ENCODE measurements around the gene GSDMA.
"Not testable (repeated sequence)": the region's sequence is repeated elsewhere in the genome, so short reads cannot be mapped to it uniquely, and the experiment has no call there.

GSDMA gene

DNA sequence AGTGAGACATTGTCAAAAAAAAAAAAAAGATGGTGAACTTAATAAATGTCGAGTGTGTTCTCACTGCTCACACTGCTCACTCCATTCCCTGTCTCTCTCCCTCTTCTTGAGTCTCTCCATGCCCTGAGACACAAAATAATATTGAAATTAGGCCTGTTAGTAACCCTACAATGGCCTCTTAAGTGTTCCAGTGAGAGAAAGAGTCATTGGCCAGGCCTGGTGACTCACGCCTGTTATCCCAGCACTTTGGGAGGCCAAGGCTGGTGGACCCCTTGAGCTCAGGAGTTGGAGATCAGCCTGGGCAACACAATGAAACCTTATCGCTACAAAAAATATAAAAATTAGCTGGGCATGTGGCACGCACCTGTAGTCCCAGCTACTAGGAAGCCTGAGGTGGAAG lies 36.3 kb downstream of the GSDMA start:
- no peak for DNase-seq

DNA sequence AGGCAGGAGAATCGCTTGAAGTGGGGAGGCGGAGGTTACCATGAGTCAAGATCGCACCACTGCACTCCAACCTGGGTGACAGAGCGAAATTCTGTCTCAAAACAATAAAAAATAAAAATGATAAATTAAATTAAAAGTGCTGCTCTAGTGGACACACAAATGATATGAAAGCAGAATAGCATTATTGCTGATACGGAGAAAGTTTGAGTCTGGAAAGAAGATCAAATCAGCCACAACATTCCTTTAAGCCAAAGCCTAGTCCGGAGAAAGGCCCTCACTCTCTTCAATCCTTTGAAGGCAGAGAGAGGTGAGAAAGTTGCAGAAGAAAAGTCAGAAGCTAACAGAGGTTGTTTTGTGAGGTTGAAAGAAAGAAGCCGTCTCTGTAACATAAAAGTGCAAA lies 37.4 kb downstream of the GSDMA start:
- DNase-seq = no peak

DNA sequence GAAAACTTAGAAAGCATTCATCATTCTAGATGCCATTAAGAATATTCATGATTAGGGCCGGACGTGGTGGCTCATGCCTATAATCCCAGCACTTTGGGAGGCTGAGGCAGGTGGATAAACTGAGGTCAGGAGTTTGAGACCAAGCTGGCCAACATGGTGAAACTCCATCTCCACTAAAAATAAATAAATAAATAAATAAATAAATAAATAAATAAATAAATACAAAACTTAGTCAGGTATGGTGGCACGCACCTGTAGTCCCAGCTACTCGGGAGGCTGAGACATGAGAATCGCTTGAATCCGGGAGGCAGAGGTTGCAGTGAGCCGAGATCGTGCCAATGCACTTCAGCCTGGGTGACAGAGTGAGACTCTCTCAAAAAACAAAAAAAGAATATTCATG lies 38.5 kb downstream of the GSDMA start:
- not testable (repeated sequence) for DNase-seq

DNA sequence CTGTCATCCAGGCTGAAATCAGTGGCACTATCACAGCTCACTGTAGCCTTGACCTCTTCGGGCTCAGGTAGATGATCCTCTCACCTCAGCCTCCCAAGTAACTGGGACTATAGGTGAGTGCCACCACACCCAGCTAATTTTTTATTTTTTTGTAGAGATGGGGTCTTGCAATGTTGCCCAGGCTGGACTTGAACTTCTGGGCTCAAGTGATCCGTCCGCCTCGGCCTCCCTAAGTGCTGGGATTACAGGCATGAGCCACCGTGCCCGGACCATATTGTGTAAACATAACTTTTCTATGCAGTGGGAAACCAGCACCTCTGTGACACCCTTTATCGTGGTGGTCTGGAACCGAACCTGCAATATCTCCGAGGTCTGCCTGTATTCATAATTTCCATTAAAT lies 41.3 kb downstream of the GSDMA start:
- no peak for DNase-seq

DNA sequence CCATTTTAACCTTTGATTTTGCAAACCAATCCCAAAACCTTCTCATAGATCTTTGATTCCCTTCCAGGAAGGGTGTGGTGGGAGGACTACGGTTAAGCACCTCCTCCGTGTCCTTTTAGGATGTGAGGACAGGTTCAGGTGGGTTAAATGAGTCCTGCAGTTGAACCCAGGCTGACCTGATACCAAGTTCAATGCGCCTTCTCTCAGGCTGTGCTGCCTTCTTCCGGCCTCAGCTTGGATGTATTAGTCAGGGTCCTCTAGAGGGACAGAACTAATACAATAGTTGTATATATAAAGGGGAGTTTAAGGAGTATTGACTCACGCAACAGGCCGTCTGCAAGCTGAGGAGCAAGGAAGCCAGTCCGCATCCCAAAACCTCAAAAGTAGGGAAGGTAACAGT lies 41.9 kb downstream of the GSDMA start:
- no peak for DNase-seq

DNA sequence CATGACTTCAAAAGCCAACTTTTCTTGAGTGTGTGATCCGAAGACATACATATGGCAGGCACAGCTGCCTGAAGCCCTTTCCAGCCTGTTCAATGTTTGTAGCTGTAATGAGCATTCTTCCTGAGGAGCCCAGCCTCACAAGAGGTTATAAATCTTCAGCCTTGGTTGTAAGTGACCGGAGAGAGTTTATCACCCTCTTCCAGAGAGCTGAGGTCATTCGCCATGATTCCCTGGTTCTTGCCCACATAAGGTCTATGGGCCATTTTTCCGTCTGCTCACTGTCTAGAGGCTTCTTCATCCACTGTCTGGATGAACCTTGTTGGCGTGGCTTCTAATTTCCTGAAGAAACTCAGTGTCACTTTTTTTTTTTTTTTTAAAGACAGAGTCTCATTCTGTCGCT lies 42.7 kb downstream of the GSDMA start:
- DNase-seq = no peak

DNA sequence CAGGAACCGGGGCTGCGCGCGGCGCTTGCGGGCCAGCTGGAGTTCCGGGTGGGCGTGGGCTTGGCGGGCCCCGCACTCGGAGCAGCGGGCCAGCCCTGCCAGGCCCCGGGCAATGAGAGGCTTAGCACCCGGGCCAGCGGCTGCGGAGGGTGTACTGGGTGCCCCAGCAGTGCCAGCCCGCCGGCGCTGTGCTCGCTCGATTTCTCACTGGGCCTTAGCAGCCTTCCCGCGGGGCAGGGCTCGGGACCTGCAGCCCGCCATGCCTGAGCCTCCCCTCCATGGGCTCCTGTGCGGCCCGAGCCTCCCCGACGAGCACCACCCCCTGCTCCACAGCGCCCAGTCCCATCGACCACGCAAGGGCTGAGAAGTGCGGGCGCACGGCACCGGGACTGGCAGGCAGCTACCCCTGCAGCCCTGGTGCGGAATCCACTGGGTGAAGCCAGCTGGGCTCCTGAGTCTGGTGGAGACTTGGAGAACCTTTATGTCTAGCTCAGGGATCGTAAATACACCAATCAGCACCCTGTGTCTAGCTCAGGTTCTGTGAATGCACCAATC lies 48.2 kb downstream of the GSDMA start:
- DNase-seq = not testable (repeated sequence)

DNA sequence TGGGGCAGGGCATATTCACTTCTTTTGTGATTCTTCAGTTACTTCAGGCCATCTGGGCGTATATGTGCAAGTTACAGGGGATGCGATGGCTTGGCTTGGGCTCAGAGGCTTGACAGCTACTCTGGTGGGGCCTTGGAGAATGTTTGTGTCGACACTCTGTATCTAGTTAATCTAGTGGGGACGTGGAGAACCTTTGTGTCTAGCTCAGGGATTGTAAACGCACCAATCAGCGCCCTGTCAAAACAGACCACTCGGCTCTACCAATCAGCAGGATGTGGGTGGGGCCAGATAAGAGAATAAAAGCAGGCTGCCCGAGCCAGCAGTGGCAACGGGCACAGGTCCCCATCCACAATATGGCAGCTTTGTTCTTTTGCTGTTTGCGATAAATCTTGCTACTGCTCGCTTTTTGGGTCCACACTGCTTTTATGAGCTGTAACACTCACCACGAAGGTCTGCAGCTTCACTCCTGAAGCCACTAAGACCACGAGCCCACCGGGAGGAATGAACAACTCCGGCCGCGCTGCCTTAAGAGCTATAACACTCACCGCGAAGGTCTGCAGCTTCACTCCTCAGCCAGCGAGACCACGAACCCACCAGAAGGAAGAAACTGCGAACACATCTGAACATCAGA lies 49.3 kb downstream of the GSDMA start:
- not testable (repeated sequence) for DNase-seq

DNA sequence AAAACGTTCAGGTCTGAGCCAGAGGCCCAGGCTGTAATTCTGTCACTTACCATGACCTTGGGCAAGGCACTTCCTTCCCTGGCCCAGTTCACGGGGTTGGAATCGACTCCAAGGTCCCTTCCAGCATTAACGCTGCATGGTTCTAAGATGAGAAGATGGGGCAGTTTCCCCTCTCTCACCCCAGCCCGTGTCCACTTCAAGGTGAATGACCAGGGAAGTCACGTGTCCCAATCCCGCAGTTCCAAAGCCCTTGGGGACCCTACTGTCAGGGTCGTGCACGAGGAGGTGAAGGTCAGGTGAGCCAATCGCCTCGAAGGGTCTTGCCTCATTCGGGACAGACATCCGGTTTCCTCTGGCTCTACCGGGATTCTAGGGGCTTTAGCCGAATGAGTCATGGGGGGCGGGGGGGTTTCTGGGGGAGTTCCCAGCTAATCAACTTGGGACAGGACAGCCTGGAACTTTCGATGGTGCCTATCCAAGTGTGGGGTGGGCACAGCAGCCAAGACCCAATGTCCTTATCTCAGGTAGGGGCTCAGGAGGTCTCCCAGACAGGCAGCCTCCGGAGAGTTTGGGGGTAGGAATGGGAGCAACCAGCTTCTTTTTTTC lies 51.7 kb downstream of the GSDMA start:
- DNase-seq = no peak

DNA sequence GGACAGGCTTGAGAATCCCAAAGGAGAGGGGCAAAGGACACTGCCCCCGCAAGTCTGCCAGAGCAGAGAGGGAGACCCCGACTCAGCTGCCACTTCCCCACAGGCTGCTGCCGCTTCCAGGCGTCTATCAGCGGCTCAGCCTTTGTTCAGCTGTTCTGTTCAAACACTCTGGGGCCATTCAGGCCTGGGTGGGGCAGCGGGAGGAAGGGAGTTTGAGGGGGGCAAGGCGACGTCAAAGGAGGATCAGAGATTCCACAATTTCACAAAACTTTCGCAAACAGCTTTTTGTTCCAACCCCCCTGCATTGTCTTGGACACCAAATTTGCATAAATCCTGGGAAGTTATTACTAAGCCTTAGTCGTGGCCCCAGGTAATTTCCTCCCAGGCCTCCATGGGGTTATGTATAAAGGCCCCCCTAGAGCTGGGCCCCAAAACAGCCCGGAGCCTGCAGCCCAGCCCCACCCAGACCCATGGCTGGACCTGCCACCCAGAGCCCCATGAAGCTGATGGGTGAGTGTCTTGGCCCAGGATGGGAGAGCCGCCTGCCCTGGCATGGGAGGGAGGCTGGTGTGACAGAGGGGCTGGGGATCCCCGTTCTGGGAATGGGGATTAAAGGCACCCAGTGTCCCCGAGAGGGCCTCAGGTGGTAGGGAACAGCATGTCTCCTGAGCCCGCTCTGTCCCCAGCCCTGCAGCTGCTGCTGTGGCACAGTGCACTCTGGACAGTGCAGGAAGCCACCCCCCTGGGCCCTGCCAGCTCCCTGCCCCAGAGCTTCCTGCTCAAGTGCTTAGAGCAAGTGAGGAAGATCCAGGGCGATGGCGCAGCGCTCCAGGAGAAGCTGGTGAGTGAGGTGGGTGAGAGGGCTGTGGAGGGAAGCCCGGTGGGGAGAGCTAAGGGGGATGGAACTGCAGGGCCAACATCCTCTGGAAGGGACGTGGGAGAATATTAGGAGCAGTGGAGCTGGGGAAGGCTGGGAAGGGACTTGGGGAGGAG lies 52.5 kb downstream of the GSDMA start, which contains the start of gene CSF3:
TSS of gene CSF3 (plus strand) at position 436 of the 993 bp plus-strand sequence. CDS start at position 471, 35 bp downstream.
- DNase-seq = no peak

DNA sequence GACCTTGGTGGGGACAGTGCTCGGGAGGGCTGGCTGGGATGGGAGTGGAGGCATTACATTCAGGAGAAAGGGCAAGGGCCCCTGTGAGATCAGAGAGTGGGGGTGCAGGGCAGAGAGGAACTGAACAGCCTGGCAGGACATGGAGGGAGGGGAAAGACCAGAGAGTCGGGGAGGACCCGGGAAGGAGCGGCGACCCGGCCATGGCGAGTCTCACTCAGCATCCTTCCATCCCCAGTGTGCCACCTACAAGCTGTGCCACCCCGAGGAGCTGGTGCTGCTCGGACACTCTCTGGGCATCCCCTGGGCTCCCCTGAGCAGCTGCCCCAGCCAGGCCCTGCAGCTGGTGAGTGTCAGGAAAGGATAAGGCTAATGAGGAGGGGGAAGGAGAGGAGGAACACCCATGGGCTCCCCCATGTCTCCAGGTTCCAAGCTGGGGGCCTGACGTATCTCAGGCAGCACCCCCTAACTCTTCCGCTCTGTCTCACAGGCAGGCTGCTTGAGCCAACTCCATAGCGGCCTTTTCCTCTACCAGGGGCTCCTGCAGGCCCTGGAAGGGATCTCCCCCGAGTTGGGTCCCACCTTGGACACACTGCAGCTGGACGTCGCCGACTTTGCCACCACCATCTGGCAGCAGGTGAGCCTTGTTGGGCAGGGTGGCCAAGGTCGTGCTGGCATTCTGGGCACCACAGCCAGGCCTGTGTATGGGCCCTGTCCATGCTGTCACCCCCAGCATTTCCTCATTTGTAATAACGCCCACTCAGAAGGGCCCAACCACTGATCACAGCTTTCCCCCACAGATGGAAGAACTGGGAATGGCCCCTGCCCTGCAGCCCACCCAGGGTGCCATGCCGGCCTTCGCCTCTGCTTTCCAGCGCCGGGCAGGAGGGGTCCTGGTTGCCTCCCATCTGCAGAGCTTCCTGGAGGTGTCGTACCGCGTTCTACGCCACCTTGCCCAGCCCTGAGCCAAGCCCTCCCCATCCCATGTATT lies 53.5 kb downstream of the GSDMA start:
- no peak for DNase-seq

DNA sequence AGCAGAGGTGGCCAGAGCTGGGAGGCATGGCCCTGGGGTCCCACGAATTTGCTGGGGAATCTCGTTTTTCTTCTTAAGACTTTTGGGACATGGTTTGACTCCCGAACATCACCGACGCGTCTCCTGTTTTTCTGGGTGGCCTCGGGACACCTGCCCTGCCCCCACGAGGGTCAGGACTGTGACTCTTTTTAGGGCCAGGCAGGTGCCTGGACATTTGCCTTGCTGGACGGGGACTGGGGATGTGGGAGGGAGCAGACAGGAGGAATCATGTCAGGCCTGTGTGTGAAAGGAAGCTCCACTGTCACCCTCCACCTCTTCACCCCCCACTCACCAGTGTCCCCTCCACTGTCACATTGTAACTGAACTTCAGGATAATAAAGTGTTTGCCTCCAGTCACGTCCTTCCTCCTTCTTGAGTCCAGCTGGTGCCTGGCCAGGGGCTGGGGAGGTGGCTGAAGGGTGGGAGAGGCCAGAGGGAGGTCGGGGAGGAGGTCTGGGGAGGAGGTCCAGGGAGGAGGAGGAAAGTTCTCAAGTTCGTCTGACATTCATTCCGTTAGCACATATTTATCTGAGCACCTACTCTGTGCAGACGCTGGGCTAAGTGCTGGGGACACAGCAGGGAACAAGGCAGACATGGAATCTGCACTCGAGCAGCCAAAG lies 54.7 kb downstream of the GSDMA start:
- DNase-seq = no peak

DNA sequence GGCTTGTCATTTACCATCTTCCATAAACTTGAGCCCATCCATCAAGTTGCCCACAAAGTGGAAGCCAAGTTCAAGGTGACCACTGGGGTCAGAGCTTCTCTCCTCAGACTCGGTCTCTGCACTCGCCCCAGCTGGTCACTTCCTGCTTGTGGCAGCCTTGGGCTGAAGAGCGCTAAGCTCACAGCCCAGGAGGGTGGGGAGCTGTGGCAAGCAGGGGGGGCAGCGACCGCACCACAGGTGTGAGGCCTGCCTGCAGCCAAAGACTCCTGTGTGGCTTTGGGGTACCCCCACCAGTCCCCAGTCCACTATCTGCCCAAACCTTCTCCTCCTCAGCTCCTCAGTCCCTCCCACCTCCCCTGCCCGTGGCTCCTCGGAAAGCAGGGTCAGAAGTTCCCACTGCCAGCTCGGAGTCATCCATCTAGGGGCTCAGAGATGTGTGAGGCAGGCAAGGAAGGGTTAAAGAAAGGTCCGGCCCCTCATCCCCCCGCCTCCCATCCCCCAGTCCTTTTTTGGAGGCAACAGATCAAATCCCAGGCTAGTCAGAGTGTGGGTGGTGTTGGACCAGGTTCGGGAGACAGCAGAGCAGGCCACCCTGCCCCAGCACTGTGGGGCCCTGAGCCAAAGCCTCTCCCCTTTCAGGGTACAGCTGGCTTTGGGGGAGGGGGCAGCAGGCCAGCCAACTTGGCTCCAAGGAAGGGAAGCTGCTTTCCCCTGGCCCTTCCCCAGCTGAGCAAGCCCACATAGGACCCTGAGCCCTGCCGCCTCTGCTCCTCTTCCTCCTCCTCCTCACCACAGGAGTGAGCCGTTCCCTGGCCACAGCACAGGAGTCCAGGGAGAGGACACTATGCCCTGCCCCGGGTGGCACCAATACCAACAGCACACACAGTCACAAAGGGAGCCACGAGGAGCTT lies 55.7 kb downstream of the GSDMA start:
- no peak for DNase-seq

DNA sequence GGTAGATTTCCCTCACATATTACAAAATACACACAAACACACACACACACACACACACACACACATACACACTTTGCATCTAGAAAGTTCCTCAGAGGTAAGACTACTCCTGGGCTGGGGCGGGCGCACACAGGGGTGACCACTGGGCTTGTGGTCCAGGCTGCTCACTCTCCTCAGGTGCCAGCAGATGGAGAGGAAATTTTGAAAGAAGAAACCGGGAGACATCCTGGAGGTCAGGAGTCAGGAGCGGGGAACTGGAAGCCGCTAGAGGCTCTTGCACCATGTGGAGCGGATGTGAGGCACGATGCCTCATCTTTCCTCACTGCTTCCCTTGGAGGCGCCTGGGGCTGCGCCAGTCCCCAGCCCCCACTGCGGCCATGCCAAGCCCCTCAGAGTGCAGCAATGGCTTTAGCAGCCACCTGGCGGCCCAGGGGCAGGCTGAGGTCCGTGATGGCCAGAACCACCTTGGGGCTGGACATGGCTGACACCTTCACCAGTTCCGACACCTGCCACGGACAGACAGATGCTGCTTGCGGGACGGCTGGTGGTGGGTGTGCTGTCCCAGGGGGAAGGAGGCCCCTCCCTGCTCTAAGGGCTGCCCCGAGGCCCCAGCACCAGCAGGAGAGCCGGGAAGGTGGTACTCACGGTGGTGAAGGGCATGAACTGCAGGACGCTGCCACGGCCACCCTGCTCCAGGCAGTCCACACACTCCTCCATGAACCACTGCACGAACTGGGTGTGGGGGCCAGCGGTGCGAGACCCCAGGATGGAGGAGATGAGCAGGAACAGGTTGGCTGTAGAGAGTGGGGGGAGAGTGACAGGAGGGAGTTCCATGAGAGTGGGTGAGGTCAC lies 56.6 kb downstream of the GSDMA start:
- no peak for DNase-seq

DNA sequence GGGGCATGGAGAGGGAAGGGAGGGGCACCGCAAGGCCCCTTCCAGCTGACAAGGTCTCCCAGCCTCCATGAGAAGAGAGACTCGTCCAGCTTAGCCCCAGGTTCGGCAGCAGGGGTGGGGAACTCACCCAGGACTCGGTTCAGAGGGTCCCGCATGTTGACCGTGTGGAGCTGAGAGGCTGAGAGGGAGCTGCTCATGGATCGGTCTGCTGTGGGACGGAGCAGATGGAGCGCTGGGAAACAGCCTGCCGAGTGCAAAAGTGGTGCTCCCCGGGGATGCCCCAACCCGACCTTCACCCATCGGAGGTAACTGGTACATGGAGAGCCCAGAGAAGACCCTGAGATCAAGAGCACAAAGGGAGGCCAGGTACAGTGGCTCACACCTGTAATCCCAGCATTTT lies 57.3 kb downstream of the GSDMA start:
- no peak for DNase-seq

DNA sequence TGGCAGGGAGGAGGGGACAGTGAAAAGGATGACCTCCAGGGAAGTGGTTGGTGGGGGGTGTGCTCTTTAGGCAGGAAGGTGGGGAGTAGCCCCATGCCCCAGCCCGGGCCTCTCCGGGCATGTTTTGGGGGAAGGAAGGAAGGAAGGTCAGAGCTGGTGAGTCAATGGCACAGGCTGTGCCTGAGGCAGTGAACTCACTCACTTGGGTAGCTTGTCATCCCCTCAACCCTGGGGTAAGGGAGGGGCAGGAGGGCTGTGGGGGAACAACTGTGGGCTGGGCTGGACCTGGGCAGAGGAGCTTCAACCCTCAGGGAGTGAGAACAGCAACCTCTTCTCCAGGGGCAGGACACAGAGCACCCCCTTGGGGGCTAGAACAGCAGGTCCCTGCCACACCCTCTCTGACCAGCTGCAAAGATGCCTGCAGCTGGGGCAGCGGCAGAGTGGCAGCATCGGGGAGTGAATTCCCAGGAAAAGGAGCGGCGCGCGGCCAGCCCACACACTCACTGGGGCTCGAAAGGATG lies 58.7 kb downstream of the GSDMA start:
- no peak for DNase-seq

DNA sequence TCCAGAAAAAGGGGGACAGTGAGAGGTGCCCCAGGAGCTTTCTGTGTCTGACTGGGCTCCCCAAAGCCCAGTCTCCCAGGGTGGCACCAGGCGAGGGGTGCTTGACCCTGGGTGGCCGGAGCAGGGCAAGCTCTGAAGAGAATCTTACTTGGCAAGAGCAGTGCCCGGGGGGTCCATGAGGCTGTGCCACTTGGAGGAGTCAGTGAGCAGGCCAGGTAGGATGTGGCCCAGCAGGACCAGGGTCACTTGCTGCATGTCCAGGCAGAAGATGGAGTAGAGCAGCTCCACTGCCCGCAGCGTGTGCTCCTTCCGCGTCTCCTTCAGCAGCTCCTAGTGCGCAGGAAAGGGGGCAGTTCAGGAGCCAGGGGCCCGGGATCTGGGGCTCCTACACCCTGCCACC lies 59.7 kb downstream of the GSDMA start:
- no peak for DNase-seq

DNA sequence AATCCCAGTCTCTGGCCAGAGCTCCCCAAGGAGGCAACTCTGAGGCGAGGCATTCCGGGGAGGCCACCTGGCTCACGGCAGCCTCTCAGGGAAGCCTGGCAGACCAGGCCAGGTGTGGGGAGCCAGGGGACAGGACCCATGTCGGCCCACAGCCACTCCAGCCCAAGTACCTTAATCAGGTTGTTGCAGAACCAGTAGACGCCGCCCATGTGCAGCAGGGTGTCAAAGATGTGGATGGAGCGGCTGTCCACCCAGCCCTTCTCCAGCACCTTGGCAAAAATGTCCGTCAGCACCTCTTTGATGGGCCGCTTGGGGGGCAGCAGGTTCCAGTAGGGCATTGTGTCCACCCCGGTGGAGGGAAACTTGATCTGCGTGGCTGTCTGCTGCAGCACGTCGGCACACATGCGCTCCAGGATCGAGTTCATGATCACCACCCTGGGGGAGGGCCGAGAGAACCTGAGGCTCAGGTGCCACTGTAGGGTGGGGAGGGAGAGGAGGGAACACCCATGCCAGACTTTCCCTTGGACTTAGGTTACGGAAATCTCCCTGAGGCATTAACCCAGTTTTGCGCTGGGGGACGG lies 60.2 kb downstream of the GSDMA start:
- DNase-seq = no peak
